ENCODE measurements around the gene WASF2.

DNA sequence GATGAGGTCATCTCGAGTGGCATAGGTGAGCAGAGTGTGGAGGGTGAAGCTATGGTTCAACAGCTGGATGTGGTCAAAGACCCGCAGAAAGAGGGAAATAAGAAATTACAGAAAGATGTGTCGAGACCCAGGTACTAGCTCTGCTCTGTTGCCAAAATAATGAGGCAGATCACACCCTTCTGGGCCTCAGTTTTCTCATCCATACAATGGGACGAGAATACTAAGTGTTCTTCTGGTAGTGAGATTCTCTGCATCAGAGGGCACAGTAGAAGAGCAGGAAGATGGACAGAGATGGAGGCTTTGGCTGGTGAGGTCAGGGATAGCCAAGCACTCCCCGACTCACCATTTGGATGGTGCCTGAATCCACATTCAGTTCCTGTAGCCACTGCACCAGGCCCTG is 134.3 kb downstream of the WASF2 start:
- TF ChIP-seq, protein P1, sequence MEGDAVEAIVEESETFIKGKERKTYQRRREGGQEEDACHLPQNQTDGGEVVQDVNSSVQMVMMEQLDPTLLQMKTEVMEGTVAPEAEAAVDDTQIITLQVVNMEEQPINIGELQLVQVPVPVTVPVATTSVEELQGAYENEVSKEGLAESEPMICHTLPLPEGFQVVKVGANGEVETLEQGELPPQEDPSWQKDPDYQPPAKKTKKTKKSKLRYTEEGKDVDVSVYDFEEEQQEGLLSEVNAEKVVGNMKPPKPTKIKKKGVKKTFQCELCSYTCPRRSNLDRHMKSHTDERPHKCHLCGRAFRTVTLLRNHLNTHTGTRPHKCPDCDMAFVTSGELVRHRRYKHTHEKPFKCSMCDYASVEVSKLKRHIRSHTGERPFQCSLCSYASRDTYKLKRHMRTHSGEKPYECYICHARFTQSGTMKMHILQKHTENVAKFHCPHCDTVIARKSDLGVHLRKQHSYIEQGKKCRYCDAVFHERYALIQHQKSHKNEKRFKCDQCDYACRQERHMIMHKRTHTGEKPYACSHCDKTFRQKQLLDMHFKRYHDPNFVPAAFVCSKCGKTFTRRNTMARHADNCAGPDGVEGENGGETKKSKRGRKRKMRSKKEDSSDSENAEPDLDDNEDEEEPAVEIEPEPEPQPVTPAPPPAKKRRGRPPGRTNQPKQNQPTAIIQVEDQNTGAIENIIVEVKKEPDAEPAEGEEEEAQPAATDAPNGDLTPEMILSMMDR (IDR thresholded peaks at IDR 0.05) = no peak
- TF ChIP-seq EP300 (IDR thresholded peaks at IDR 0.05) = no peak
